B cell (primary cell): ENCODE data around the gene TRIM2. TPM values are rescaled to one million over a fixed set of nuclear protein-coding genes. Genes with fewer than 3 reads are reported as not detected.

ENCODE experiments used
- ATAC-seq: fragments of 200-7000 bp; cut with Tn5 transposase; one replicate; pipeline ENCODE4 v1.10.0; 2021; ENCODE audit warnings: low read depth, mild to moderate bottlenecking, moderate number of reproducible peaks, moderate library complexity
- CTCF ChIA-PET: fragments of 350-600 bp; sonication (Branson Sonifier 250); formaldehyde crosslinking; loops from one replicate; lab custom pipeline; 2021; ENCODE audit warnings: antibody characterized with exemption, inconsistent platforms; lab: Charles Lee
- POLR2A ChIA-PET: fragments of 350-600 bp; sonication (Branson Sonifier 250); formaldehyde crosslinking; loops from one replicate; lab custom pipeline; 2021; ENCODE audit warnings: antibody characterized with exemption; lab: Charles Lee
- DNase-seq: peaks from one replicate; pipeline ENCODE4 v3.0.0; 2013
- H2AFZ ChIP-seq: 2 replicates; pipeline ENCODE4 v1.6.1; 2012; ENCODE audit warnings: mild to moderate bottlenecking, low read depth, low read length; ENCODE audit not compliant: insufficient read depth, poor library complexity, severe bottlenecking
- H3K27ac ChIP-seq, 2 donors: 1 replicate in 1 of 2; 2 replicates in 1 of 2; pipeline ENCODE4 v1.5.1; 2012 to 2013; ENCODE audit warnings: low read length in 2 of 2, mild to moderate bottlenecking in 2 of 2, moderate library complexity in 1 of 2
- H3K27me3 ChIP-seq, 4 experiments: fragments of 200-600 bp in 1 of 4; sonication (generic) in 1 of 4; replicated peaks in 1 of 4; 1 replicate in 2 of 4; 2 replicates in 2 of 4; pipeline versions ENCODE4 v1.6.1 to v1.7.0; 2013 to 2016; ENCODE audit warnings: low read length in 3 of 4, mild to moderate bottlenecking in 2 of 4, mixed read lengths in 1 of 4, moderate library complexity in 1 of 4; ENCODE audit not compliant: insufficient read depth in 4 of 4, control insufficient read depth in 3 of 4; ENCODE audit errors: control extremely low read depth in 1 of 4
- H3K36me3 ChIP-seq, 2 experiments: replicated peaks in 1 of 2; 1 replicate in 1 of 2; 2 replicates in 1 of 2; pipeline versions ENCODE4 v1.6.1 to v1.7.1; 2013; ENCODE audit warnings: low read length in 1 of 2; ENCODE audit not compliant: insufficient read depth in 2 of 2, control insufficient read depth in 1 of 2; ENCODE audit errors: control extremely low read depth in 1 of 2, extremely low read depth in 1 of 2
- H3K4me1 ChIP-seq, 2 donors: fragments of 200-600 bp in 1 of 2; sonication (generic) in 1 of 2; 1 replicate in 1 of 2; 2 replicates in 1 of 2; pipeline versions ENCODE4 v1.5.1 to v1.6.1; 2013 to 2017; ENCODE audit warnings: low read length in 2 of 2; ENCODE audit not compliant: control insufficient read depth in 2 of 2, insufficient read depth in 2 of 2
- H3K4me2 ChIP-seq: replicated peaks from 2 replicates; pipeline ENCODE3; 2012; ENCODE audit warnings: mild to moderate bottlenecking, low read depth, low read length; ENCODE audit not compliant: poor library complexity, severe bottlenecking
- H3K4me3 ChIP-seq, 5 experiments: fragments of 200-600 bp in 1 of 5; sonication (generic) in 1 of 5; 1 replicate in 3 of 5; 2 replicates in 2 of 5; pipeline versions ENCODE4 v1.5.1 to v1.7.0; 2011 to 2016; ENCODE audit warnings: low read length in 4 of 5, mild to moderate bottlenecking in 4 of 5, low read depth in 2 of 5, control low read depth in 1 of 5, moderate library complexity in 1 of 5; ENCODE audit not compliant: insufficient read depth in 1 of 5; ENCODE audit errors: control extremely low read depth in 1 of 5, extremely low read depth in 1 of 5
- H3K79me2 ChIP-seq: fragments of 200-600 bp; sonication (generic); one replicate; pipeline ENCODE4 v1.6.0; 2016; ENCODE audit warnings: low read length; ENCODE audit not compliant: control insufficient read depth, insufficient read depth
- H3K9ac ChIP-seq: fragments of 200-600 bp; sonication (generic); 2 replicates; pipeline ENCODE4 v1.6.1; 2017; ENCODE audit warnings: mild to moderate bottlenecking, low read length, moderate library complexity
- H3K9me3 ChIP-seq, 3 donors: one replicate each; pipeline versions ENCODE4 v1.6.1 to v1.7.1; 2013; ENCODE audit warnings: low read length in 2 of 3; ENCODE audit not compliant: control insufficient read depth in 2 of 3, insufficient read depth in 1 of 3; ENCODE audit errors: control extremely low read depth in 1 of 3
- H4K20me1 ChIP-seq: 2 replicates; pipeline ENCODE4 v1.6.0; 2012; ENCODE audit warnings: mild to moderate bottlenecking, low read length; ENCODE audit not compliant: insufficient read depth, control insufficient read depth, poor library complexity, severe bottlenecking
- H3K27ac Mint-ChIP-seq: one replicate; pipeline ENCODE4 v1.8.0; 2021; ENCODE audit warnings: mixed read lengths
- H3K27me3 Mint-ChIP-seq: one replicate; pipeline ENCODE4 v1.8.0; 2021; ENCODE audit warnings: mixed read lengths
- H3K4me1 Mint-ChIP-seq: one replicate; pipeline ENCODE4 v1.8.0; 2021; ENCODE audit warnings: mixed read lengths
- H3K4me3 Mint-ChIP-seq: one replicate; pipeline ENCODE4 v1.8.0; 2021; ENCODE audit warnings: mixed read lengths
- H3K9me3 Mint-ChIP-seq: one replicate; pipeline ENCODE4 v1.8.0; 2022; ENCODE audit warnings: mixed read lengths; ENCODE audit not compliant: insufficient read depth
- CTCF ChIP-seq: fragments of 200-600 bp; IDR thresholded peaks from one replicate; pipeline ENCODE4 v1.8.0; 2022; ENCODE audit warnings: antibody characterized with exemption, mild to moderate bottlenecking
- EZH2 ChIP-seq: IDR thresholded peaks from 2 replicates; pipeline ENCODE4 v1.6.1; 2012; ENCODE audit warnings: borderline replicate concordance, low read depth, mild to moderate bottlenecking, moderate library complexity, low read length; ENCODE audit not compliant: insufficient read depth, poor library complexity, severe bottlenecking
- WGBS: methylation state at CpG from one replicate; pipeline ENCODE4 v1.1.5; 2013; ENCODE audit warnings: missing lambda C conversion rate; ENCODE audit not compliant: insufficient coverage; 5-methylcytosine and 5-hydroxymethylcytosine counted together
- intact Hi-C: fragments of 100-400 bp; cut with micrococcal nuclease; formaldehyde crosslinking; loops from one replicate; pipeline ENCODE4 v1.10.0; 2022
- polyA plus RNA-seq: library from polyadenylated mRNA; depleted of rRNA; stranded (reverse); fragments of >200 nt; gene quantifications from 2 replicates; pipeline ENCODE4 v1.2.3, GENCODE V29; 2012
- total RNA-seq, 2 donors: library from RNA; stranded (reverse); fragments of 120-200 nt in 1 of 2; gene quantifications; 1 replicate in 1 of 2; 2 replicates in 1 of 2; pipeline versions ENCODE4 v1.2.3 to v1.2.4, GENCODE V29; 2013 to 2022

Gene TRIM2
- total and polyA plus RNA-seq, 2 donors (not counting 1 experiment from before 2014, with no cell fraction given), result 1.2 to 6.4 TPM

GRCh38 chr4:153295131-153295755, 91.0 kb downstream of the TRIM2 start:
- no peaks in the 10 kb centered on the region for H3K36me3 ChIP-seq
- intact Hi-C loops, result no loop called here
- H3K4me1 Mint-ChIP-seq, result no peaks in the 10 kb centered on the region
- peaks cover 0 to 18% (median 1%) of the 10 kb centered on the region in 3 donors for H3K9me3 ChIP-seq
- no peak overlapping the region for H3K27ac ChIP-seq
- WGBS, result 95% methylated on average over 40 of the region's 40 CpGs
- H3K27me3 ChIP-seq, result no peaks in the 10 kb centered on the region
- TF ChIP-seq EZH2 (no peak), CTCF (no peak)
- no peak overlapping the region for H3K4me2 ChIP-seq
- no peak overlapping the region for H3K4me3 Mint-ChIP-seq
- ChIA-PET POLR2A (no interaction called here), CTCF (no interaction called here)
- H3K4me3 ChIP-seq, result no peak overlapping the region
- H3K9ac ChIP-seq, result no peak overlapping the region
- no peaks in the 10 kb centered on the region for H3K27me3 Mint-ChIP-seq
- H3K4me1 ChIP-seq, result no peaks in the 10 kb centered on the region
- H3K9me3 Mint-ChIP-seq, result peaks cover 9% of the 10 kb centered on the region
- H2AFZ ChIP-seq, result no peak overlapping the region
- H4K20me1 ChIP-seq, result no peaks in the 10 kb centered on the region
- no peak overlapping the region for H3K27ac Mint-ChIP-seq
- ATAC-seq (no peak), DNase-seq (no peak)
- H3K79me2 ChIP-seq, result no peaks in the 10 kb centered on the region

- POLR2A ChIA-PET, result no interaction called here
- H3K4me3 Mint-ChIP-seq, result no peak overlapping the region
- CTCF ChIA-PET, result interaction anchor here (1.7 to 2.0 kb wide), 2 partner anchors 22 to 291 kb away, joined by 3 to 5 read pairs; no protein-coding TSS in a partner anchor
Measured at GRCh38 chr4:153296040-153296823, 92.0 kb downstream of the TRIM2 start.

More at GRCh38 chr4:153296040-153296823, 92.0 kb downstream of the TRIM2 start:
- DNase-seq (no peak), ATAC-seq (no peak)
- TF ChIP-seq EZH2, result no peak
- TF ChIP-seq CTCF, result no peak
- no peaks in the 10 kb centered on the region for H3K27me3 Mint-ChIP-seq
- Histone ChIP-seq H3K4me3 (no peak overlapping the region), H3K27ac (no peak overlapping the region), H2AFZ (no peak overlapping the region), H3K36me3 (no peaks in the 10 kb centered on the region), H3K9ac (no peak overlapping the region), H3K4me2 (no peak overlapping the region), H4K20me1 (no peaks in the 10 kb centered on the region), H3K27me3 (no peaks in the 10 kb centered on the region), H3K9me3 (peaks cover 0 to 26% (median 4%) of the 10 kb centered on the region in 3 donors), H3K79me2 (no peaks in the 10 kb centered on the region), H3K4me1 (no peaks in the 10 kb centered on the region)
- intact Hi-C loops, result no loop called here
- H3K27ac Mint-ChIP-seq, result no peak overlapping the region
- H3K9me3 Mint-ChIP-seq, result peaks cover 9% of the 10 kb centered on the region
- 79% methylated on average over 3 of the region's 11 CpGs for WGBS
- H3K4me1 Mint-ChIP-seq, result no peaks in the 10 kb centered on the region
